VCaP (cell line): Measurements from ENCODE around the gene CLCNKB.

Source experiments
- H3K27ac ChIP-seq: fragments of 450-650 bp; 2 replicates; pipeline ENCODE4 v1.5.1; 2017
- CTCF ChIP-seq: fragments of 450-650 bp; conservative IDR thresholded peaks from 2 replicates; pipeline ENCODE4 v1.5.1; 2017; ENCODE audit warnings: mild to moderate bottlenecking, moderate library complexity

CLCNKB gene

GRCh38 chr1:16090076-16090826 is 46.7 kb downstream of the CLCNKB start:
- no peak overlapping the region for H3K27ac ChIP-seq
- TF ChIP-seq CTCF = no peak

GRCh38 chr1:16091296-16091695 is 47.7 kb downstream of the CLCNKB start:
- no peak for TF ChIP-seq CTCF
- no peak overlapping the region for H3K27ac ChIP-seq

GRCh38 chr1:16092097-16092922 is 48.7 kb downstream of the CLCNKB start:
- H3K27ac ChIP-seq = no peak overlapping the region
- no peak for TF ChIP-seq CTCF

DNA sequence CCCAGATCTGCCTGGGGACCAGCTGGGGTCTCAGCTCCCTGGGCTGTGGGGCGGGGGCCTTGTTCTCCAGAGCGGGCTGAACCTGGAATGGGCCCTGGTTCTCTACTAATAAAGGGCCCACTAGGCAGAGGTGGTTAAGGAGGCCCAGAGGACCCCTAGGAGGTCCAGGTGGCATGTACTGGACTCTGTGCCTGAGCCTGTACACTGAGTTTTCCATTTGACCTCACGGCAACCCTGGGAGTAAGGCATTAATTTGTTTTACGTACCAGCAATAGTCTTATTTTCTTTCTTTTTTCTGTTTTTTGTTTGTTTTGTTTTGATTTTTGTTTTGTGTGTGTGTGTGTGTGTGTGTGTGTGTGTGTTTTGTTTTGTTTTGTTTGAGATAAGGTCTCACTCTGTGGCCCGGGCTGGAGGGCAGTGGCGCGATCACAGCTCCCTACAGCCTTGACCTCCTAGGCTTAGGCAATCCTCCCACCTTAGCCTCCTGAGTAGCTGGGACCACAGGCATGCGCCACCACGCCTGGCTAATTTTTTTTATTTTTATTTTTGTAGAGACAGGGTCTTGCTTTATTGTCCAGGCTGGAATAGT is 49.4 kb downstream of the CLCNKB start:
- no peak for TF ChIP-seq CTCF
- H3K27ac ChIP-seq = no peak overlapping the region

GRCh38 chr1:16093611-16094010 is 50.0 kb downstream of the CLCNKB start:
- no peak overlapping the region for H3K27ac ChIP-seq
- no peak for TF ChIP-seq CTCF

DNA sequence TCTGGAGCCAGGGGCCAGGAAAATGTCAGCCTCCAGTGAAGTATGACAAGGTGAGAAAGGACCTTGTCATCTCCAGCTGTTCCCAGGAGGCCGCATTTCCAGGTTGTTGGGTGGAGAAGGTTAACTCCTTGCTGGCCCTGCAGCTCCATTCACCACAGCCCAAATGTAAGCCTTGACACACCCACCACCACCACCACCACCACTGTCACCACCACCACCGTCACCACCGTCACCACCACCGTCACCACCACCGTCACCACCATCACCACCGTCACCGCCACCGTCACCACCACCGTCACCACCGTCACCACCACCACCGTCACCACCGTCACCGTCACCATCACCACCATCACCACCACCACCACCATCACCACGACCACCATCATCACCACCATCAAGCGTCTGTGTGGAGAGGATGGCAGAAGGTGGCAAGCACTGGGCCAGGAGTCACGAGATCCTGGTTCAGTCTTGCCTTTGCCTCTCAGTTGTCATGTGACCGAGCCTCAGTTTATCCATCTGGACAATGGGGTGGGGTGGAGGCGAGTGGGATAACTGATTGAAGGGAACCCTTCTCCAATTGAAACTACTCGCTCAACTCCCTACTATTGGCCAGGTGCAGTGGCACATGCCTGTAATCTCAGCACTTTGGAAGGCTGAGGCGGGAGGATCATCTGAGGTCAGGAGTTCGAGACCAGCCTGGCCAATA is 51.0 kb downstream of the CLCNKB start:
- TF ChIP-seq CTCF = no peak
- H3K27ac ChIP-seq = no peak overlapping the region

- no peak for TF ChIP-seq CTCF
- H3K27ac ChIP-seq = no peak overlapping the region
These were observed 51.9 kb downstream of the CLCNKB start for GRCh38 chr1:16095447-16095846.
